Measurements from ENCODE around the gene PITPNC1. TPM values are rescaled to one million over a fixed set of nuclear protein-coding genes. Genes with fewer than 3 reads are reported as not detected.

PITPNC1 gene
- total RNA-seq, 2 experiments from 2014 or later: 44.9 to 67.6 TPM

DNA sequence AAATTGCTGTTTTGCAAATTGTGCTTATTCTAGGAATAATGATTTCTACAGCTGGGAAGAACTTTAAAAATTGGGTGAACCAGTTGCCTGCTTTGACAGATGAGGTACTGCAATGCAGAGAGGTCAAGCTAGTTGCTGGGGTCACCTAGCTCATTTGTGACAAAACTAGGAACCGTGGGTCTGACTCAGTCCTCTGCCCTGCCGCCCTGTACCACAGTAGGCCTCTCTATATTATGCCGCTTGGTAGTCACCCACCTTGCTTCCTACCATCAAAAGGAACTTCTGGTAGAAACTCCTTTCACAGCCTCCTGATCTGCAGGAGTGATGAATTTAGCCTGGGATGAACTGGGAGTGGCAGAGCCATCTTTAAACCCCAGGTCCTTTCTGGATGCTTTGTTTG, 105.7 kb downstream of the PITPNC1 start:
- no peaks in the 10 kb centered on the region for H3K36me3 Mint-ChIP-seq
- H3K9me3 Mint-ChIP-seq (ENCODE audit: low read depth): no peaks in the 10 kb centered on the region
- H3K4me1 Mint-ChIP-seq: peaks cover 72% of the 10 kb centered on the region
- CTCF ChIA-PET: interaction anchor here (1.0 to 2.3 kb wide), 6 partner anchors 8 to 216 kb away, joined by 3 to 18 read pairs (median 6); no protein-coding TSS in a partner anchor
- H3K4me3 Mint-ChIP-seq: no peak overlapping the region
- H3K27ac Mint-ChIP-seq: no peak overlapping the region
- DNase-seq: no peak
- ATAC-seq: no peak
- H3K27me3 Mint-ChIP-seq: no peaks in the 10 kb centered on the region

DNA sequence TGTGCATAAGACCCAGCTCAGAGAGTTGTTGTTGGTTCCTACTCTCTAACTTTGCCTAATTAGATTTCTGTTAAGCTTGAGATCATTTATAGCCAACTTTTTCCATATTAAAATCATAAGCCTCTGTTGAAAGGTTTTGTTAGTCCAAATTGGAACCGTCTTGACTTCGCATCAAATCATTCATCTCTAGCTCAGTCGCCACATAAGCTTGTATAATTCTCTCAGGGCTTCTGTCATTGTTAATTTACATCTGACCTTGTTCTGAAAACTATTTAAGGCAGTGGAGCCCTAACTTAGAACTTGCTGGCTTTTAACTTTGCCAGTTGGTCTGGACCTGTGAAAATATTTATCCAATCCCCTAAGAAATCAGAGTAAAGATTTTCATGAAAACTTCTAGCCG, 107.2 kb downstream of the PITPNC1 start:
- CTCF ChIA-PET: interaction anchor here (1.3 to 2.3 kb wide), 3 partner anchors 9 to 17 kb away, joined by 4 to 18 read pairs (median 4); no protein-coding TSS in a partner anchor
- DNase-seq (no peak), ATAC-seq (no peak)
- Mint-ChIP-seq H3K4me1 (peaks cover 68% of the 10 kb centered on the region), H3K27ac (peak overlapping the region; percentile 1), H3K36me3 (peaks cover 6% of the 10 kb centered on the region), H3K27me3 (no peaks in the 10 kb centered on the region), H3K9me3 (ENCODE audit: low read depth) (no peaks in the 10 kb centered on the region), H3K4me3 (no peak overlapping the region)

DNA sequence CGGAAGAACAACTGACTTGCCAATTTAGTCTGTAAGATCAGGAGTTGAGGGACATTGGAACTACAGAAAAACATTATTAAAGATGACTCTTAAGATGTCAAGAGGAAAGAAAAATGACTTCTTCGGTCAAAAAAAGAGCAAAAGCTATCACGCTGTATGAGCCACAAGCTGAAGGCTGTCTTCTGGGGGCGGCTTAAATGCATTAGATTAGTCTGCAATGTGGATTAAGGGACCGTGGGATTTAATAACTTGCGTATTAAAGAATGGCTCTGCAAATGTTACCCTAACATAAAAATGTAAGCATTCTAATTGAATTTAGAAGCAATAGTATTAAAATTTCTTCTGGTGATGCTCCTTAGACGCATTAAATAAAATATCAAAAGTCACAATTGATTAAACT, 108.6 kb downstream of the PITPNC1 start:
- ATAC-seq (no peak), DNase-seq (no peak)
- H3K4me1 Mint-ChIP-seq: peaks cover 60% of the 10 kb centered on the region
- H3K27ac Mint-ChIP-seq: no peak overlapping the region
- H3K4me3 Mint-ChIP-seq: no peak overlapping the region
- H3K9me3 Mint-ChIP-seq (ENCODE audit: low read depth): no peaks in the 10 kb centered on the region
- CTCF ChIA-PET: interaction anchor here (0.7 to 3.0 kb wide), 3 partner anchors 10 to 222 kb away, joined by 3 to 15 read pairs (median 4); no protein-coding TSS in a partner anchor
- peaks cover 8% of the 10 kb centered on the region for H3K36me3 Mint-ChIP-seq
- no peaks in the 10 kb centered on the region for H3K27me3 Mint-ChIP-seq

DNA sequence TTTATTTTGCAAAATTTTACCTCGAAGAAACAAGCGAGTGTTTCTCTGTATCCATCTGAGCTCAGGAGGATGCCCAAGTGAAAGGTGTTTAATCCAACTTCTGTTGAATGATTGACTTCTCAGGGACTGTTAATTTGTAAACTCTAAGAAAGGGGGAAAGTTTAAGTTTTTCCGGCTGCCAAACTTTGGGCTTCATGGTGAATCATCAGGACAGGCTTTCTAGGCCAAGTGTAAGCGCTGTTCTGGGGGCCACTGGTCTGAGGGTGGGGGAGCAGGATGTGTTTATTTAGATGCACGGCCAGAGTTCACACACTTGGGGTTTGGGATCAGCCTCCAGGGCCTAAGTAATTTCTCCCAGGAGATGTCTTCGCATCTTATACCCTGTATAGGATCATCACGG, 110.4 kb downstream of the PITPNC1 start:
- no peak for ATAC-seq
- peaks cover 68% of the 10 kb centered on the region for H3K4me1 Mint-ChIP-seq

DNA sequence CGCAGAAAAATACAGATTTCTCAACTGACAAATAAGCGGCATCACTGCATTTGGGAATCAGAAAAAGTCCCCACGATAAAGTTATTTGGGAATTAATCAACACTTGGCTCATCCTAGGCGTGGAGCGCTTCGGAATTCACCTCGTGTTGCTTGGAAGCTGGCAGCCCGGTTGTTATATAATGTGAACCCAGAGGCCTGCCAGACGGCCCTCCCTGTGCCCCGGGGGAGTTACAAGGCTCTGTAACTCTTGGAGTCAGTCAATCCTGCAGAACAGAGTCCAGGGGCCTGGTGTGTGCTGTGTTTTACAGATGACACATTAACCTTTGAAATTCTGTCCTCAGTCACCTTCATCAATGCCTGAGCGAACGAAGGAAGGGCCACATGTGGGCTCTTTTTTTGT, 111.1 kb downstream of the PITPNC1 start:
- Mint-ChIP-seq H3K4me1 (peaks cover 65% of the 10 kb centered on the region), H3K4me3 (no peak overlapping the region), H3K36me3 (peaks cover 8% of the 10 kb centered on the region), H3K27ac (no peak overlapping the region), H3K9me3 (ENCODE audit: low read depth) (no peaks in the 10 kb centered on the region), H3K27me3 (no peaks in the 10 kb centered on the region)
- no peak for DNase-seq
- CTCF ChIA-PET: interaction anchor here (0.9 to 3.0 kb wide), 2 partner anchors 13 to 113 kb away, joined by 3 to 15 read pairs; no protein-coding TSS in a partner anchor
- ATAC-seq: no peak

More for the DNA sequence above, 110.4 kb downstream of the PITPNC1 start:
- no peak for DNase-seq
- Mint-ChIP-seq H3K9me3 (ENCODE audit: low read depth) (no peaks in the 10 kb centered on the region), H3K4me3 (no peak overlapping the region), H3K27me3 (no peaks in the 10 kb centered on the region), H3K27ac (peak overlapping the region; percentile 85), H3K36me3 (peaks cover 8% of the 10 kb centered on the region)
- CTCF ChIA-PET: interaction anchor here (0.9 to 3.0 kb wide), 5 partner anchors 12 to 113 kb away, joined by 3 to 15 read pairs (median 6); no protein-coding TSS in a partner anchor

DNA sequence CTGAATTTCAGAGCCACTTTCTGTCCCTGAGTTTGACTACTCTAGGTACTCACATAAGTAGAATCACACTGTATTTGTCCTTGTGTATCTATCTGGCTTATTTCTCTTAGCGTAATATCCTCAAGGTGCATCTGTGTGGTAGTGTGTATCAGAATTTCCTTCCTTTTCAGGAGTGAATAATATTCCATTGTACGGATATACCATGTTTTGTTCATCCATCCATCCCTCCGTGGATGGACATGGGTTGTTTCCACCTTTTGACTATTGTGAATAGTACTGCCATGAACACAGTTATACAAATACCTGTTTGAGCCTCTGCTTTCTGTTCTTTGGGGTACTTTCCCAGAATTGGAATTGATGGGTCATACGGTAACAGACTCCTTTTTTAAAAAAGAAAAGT, 111.7 kb downstream of the PITPNC1 start:
- Mint-ChIP-seq H3K36me3 (peaks cover 8% of the 10 kb centered on the region), H3K27me3 (no peaks in the 10 kb centered on the region), H3K4me3 (no peak overlapping the region), H3K27ac (peak overlapping the region; percentile 21), H3K4me1 (peaks cover 68% of the 10 kb centered on the region), H3K9me3 (ENCODE audit: low read depth) (no peaks in the 10 kb centered on the region)
- CTCF ChIA-PET: interaction anchor here (0.9 to 2.3 kb wide), 3 partner anchors 13 to 114 kb away, joined by 3 to 9 read pairs (median 3); no protein-coding TSS in a partner anchor
- ATAC-seq: no peak
- DNase-seq: no peak

DNA sequence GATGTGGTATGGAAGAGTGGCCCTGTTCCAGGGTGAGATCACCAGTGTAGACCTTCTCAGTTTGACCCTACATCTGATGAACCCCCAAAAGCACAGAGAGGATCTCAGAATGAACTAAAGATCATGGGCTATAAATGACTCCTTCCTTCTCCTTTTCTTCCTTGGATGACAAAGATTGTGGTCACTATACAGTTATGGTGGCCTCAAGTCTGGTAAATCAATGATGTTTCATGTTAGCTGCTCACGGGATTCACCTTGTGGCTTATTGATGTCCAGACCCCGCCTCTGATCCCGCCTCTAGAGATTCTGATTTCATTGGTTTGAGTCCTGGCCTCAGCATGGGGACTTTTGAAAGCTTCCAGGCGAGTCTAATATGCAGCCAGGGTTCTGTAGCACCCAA, 112.2 kb downstream of the PITPNC1 start:
- H3K9me3 Mint-ChIP-seq (ENCODE audit: low read depth): no peaks in the 10 kb centered on the region
- no peaks in the 10 kb centered on the region for H3K27me3 Mint-ChIP-seq
- peak overlapping the region; percentile 65 for H3K27ac Mint-ChIP-seq
- peaks cover 8% of the 10 kb centered on the region for H3K36me3 Mint-ChIP-seq
- DNase-seq (no peak), ATAC-seq (no peak)
- CTCF ChIA-PET: interaction anchor here (0.6 to 2.3 kb wide), 4 partner anchors 8 to 110 kb away, joined by 3 to 9 read pairs (median 3); no protein-coding TSS in a partner anchor
- no peak overlapping the region for H3K4me3 Mint-ChIP-seq
- H3K4me1 Mint-ChIP-seq: peaks cover 68% of the 10 kb centered on the region

DNA sequence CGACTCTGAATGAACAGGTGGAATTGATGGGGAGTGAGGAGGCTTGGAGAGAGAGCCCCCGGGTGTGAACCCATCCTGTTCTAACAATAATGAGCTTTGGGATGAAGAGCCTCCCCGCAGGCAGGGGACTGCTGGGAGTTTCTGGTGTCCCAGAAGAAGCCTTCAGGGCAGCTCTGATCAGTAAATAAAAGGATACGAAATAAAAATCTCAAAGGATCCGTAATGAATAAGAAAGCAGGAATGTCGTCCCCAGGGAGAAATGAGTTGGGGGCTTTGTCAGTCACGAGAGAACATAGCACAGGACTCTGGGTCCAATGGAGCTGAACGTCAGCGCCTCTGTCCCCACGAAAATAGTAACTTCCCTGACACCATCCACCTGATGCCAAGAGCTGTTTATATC, 113.4 kb downstream of the PITPNC1 start:
- H3K4me3 Mint-ChIP-seq: no peak overlapping the region
- CTCF ChIA-PET: interaction anchor here (1.0 to 2.3 kb wide), 7 partner anchors 9 to 103 kb away, joined by 3 to 9 read pairs (median 3); no protein-coding TSS in a partner anchor
- ATAC-seq (no peak), DNase-seq (no peak)
- no peaks in the 10 kb centered on the region for H3K9me3 Mint-ChIP-seq (ENCODE audit: low read depth)
- no peak overlapping the region for H3K27ac Mint-ChIP-seq
- peaks cover 63% of the 10 kb centered on the region for H3K4me1 Mint-ChIP-seq
- no peaks in the 10 kb centered on the region for H3K27me3 Mint-ChIP-seq
- H3K36me3 Mint-ChIP-seq: peaks cover 10% of the 10 kb centered on the region

DNA sequence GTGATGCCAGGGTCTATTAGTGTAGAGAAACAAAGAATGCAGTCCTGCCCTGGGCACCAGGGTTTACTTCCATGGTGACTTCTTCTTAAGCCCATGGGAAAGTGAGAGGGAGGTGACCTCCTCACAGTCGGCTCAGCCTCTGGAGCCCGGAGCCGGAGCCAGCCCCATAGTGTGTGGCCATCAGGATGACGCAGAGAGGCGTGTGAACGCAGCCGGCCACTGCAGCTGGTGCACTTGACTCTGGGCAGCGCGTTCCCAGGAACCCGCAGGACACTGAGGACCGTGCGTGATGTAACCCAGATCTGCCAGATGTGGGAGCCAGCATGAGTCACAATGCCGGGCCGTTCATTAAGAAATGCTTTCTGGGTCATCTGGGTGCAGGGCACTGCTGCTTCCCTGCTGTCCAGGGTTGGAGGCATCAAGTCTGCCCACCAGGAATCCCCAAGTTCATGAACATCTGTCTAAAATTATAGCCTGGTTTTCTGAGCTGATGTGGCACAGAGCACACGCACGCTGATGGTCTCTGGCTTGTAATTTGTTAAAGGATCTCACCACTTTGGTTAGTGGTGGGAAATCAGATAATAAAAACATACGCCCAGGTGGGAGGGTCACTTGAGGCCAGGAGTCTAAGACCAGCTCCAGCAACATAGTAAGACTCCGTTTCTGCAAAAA, 114.1 kb downstream of the PITPNC1 start:
- no peak for DNase-seq
- no peaks in the 10 kb centered on the region for H3K27me3 Mint-ChIP-seq
- H3K36me3 Mint-ChIP-seq: peaks cover 10% of the 10 kb centered on the region
- CTCF ChIA-PET: interaction anchor here (1.0 to 2.3 kb wide), 6 partner anchors 9 to 102 kb away, joined by 3 to 9 read pairs (median 3); no protein-coding TSS in a partner anchor
- H3K27ac Mint-ChIP-seq: peak overlapping the region; percentile 18
- no peak overlapping the region for H3K4me3 Mint-ChIP-seq
- ATAC-seq: no peak
- no peaks in the 10 kb centered on the region for H3K9me3 Mint-ChIP-seq (ENCODE audit: low read depth)
- peaks cover 59% of the 10 kb centered on the region for H3K4me1 Mint-ChIP-seq

DNA sequence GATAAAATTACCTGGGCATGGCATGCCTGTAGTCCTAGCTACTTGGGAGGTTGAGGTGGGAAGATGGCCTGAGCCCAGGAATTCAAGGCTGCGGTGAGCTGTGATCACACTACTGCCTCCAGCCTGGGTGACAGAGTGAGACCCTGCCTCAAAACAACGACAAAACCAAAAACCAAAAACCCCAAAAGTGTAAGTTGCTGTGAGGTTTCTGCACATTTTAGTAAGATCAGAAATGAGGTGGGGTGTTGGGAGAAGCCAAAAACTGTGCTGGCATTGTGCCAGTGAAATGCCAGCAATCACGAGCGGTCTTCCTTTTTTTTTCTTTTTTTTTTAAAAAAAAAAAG, 114.6 kb downstream of the PITPNC1 start:
- peaks cover 54% of the 10 kb centered on the region for H3K4me1 Mint-ChIP-seq
- H3K4me3 Mint-ChIP-seq: no peak overlapping the region
- H3K9me3 Mint-ChIP-seq (ENCODE audit: low read depth): no peaks in the 10 kb centered on the region
- H3K36me3 Mint-ChIP-seq: peaks cover 10% of the 10 kb centered on the region
- H3K27ac Mint-ChIP-seq: peak overlapping the region; percentile 11
- ATAC-seq (no peak), DNase-seq (no peak)
- CTCF ChIA-PET: interaction anchor here (1.2 to 1.5 kb wide), 2 partner anchors 16 to 103 kb away, joined by 3 to 4 read pairs; no protein-coding TSS in a partner anchor
- H3K27me3 Mint-ChIP-seq: no peaks in the 10 kb centered on the region

DNA sequence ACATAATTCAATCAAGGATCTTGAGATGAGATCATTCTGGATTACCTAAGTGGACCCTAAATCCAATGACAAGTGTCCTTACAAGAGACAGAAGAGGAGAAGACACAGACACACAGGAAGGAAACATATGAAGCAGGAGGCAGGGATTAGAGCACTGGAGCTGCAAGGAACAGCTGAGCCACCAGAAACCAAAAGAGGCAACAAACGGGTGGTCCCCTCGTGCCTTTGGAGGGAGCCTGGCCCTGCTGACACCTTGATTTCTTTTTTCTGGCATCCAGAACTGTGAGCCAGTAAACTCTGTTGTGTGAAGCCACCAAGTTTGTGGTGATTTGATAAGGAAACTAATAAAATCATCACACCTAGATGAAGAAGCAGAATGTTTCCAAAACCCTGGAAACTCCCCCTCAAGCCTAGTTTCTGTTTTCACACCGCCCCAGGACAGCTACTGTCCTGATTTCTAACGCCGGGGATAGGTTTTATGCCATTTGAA, 115.2 kb downstream of the PITPNC1 start:
- peaks cover 10% of the 10 kb centered on the region for H3K36me3 Mint-ChIP-seq
- no peak overlapping the region for H3K4me3 Mint-ChIP-seq
- no peaks in the 10 kb centered on the region for H3K9me3 Mint-ChIP-seq (ENCODE audit: low read depth)
- DNase-seq (no peak), ATAC-seq (peak; percentile 43)
- H3K27me3 Mint-ChIP-seq: no peaks in the 10 kb centered on the region
- CTCF ChIA-PET: interaction anchor here (1.2 kb wide), 1 partner anchor 17 kb away, joined by 4 read pairs; no protein-coding TSS in a partner anchor
- H3K4me1 Mint-ChIP-seq: peaks cover 48% of the 10 kb centered on the region
- no peak overlapping the region for H3K27ac Mint-ChIP-seq

DNA sequence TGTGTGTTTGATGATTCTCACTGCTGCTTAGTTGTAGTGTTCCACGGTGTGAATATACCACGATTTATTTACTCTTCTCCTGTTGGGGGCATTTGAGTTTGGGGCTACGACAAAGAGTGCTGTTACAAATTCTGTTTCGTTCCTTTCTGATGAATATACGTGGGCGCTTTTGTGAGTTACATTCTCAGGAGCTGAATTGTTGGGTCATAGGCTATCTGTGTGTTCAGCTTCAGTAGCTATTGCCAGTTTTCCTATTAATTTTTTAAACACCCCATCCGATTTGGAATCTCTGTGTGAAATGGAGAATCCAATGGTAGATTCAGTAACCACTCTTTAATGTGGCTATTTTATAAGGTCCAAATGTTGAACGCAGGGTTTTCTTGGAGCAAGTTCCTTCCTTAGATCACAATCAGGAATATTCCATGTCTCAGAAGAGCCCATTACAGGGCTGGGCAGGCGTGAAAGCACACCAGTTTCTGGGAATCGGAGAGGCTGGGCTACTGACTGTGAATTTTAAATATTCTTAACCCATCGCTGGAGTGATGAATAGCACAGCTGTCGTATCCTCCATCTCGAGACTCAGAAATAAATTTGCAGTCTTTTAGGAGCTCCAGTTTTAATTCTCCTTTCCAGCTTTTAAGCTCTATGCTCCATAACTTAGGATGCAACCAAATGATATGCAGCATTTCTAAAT, 115.9 kb downstream of the PITPNC1 start:
- CTCF ChIA-PET: interaction anchor here (0.6 to 1.2 kb wide), 4 partner anchors 9 to 114 kb away, joined by 3 to 5 read pairs (median 4); no protein-coding TSS in a partner anchor
- H3K27ac Mint-ChIP-seq: no peak overlapping the region
- ATAC-seq (no peak), DNase-seq (no peak)
- H3K4me1 Mint-ChIP-seq: peaks cover 41% of the 10 kb centered on the region
- H3K27me3 Mint-ChIP-seq: no peaks in the 10 kb centered on the region
- peaks cover 10% of the 10 kb centered on the region for H3K36me3 Mint-ChIP-seq
- no peaks in the 10 kb centered on the region for H3K9me3 Mint-ChIP-seq (ENCODE audit: low read depth)
- H3K4me3 Mint-ChIP-seq: no peak overlapping the region

DNA sequence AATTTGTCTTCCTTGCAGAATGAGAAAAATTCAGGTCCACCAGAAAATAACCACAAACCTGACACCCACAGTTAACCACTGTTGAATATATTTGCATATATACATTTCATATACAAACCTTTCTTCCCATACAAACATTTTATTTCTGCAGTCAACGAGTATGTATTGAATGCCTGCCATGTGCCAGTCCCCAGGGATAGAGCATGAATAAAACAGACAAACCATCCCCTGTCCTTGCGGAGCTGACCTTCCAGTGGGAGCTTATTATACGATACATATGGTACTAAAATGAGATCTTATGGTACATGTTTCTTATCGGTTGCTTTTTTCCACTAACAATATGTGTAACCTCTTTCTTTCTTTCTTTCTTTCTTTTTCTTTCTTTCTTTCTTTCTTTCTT, 116.7 kb downstream of the PITPNC1 start:
- DNase-seq: no peak
- Mint-ChIP-seq H3K27me3 (no peaks in the 10 kb centered on the region), H3K4me1 (peaks cover 37% of the 10 kb centered on the region), H3K4me3 (no peak overlapping the region), H3K27ac (no peak overlapping the region), H3K36me3 (peaks cover 8% of the 10 kb centered on the region), H3K9me3 (ENCODE audit: low read depth) (no peaks in the 10 kb centered on the region)
- CTCF ChIA-PET: interaction anchor here (1.2 kb wide), 1 partner anchor 115 kb away, joined by 5 read pairs; no protein-coding TSS in a partner anchor
- ATAC-seq: no peak
